LNCaP clone FGC (cell line): ENCODE results near the gene CADM2.
A peak's percentile ranks its signal among the peaks of the same experiment; 100 is the strongest.

ENCODE experiments used
- DNase-seq: peaks from one replicate; pipeline ENCODE4 v3.0.0-alpha.2; 2011; ENCODE audit warnings: low read depth
- H3K4me3 ChIP-seq: 2 replicates; pipeline ENCODE4 v1.5.1; 2011; ENCODE audit warnings: mild to moderate bottlenecking, low read depth, low read length, control low read depth
- TF ChIP-seq, protein P1 (sequence below): IDR thresholded peaks from 2 replicates; pipeline ENCODE4 v1.5.1; 2012; ENCODE audit warnings: mild to moderate bottlenecking; ENCODE audit not compliant: control insufficient read depth, insufficient read depth; ENCODE audit errors: extremely low read depth

Gene CADM2

DNA sequence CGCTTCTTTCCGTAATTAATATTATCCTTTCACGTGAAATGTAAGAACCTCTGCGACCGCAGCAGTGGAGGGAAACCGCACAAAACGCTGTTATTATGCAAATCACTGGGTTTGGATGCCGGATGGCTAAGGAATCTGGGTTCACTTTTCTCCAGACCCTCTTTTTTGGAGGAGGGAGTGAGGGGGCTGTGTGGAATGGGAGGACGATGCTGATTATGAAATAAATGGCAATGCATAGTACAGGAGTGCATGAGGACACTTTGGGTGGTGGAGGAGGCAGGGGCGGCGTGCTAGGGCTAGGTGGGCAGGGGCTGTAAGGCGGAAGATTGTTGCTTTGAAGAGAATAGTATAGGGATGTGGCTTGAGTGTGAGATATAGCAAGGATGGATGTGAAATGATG is 1.8 kb downstream of the CADM2 start:
- TF ChIP-seq, protein P1, sequence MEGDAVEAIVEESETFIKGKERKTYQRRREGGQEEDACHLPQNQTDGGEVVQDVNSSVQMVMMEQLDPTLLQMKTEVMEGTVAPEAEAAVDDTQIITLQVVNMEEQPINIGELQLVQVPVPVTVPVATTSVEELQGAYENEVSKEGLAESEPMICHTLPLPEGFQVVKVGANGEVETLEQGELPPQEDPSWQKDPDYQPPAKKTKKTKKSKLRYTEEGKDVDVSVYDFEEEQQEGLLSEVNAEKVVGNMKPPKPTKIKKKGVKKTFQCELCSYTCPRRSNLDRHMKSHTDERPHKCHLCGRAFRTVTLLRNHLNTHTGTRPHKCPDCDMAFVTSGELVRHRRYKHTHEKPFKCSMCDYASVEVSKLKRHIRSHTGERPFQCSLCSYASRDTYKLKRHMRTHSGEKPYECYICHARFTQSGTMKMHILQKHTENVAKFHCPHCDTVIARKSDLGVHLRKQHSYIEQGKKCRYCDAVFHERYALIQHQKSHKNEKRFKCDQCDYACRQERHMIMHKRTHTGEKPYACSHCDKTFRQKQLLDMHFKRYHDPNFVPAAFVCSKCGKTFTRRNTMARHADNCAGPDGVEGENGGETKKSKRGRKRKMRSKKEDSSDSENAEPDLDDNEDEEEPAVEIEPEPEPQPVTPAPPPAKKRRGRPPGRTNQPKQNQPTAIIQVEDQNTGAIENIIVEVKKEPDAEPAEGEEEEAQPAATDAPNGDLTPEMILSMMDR = no peak
- no peak for DNase-seq
- no peak overlapping the region for H3K4me3 ChIP-seq

DNA sequence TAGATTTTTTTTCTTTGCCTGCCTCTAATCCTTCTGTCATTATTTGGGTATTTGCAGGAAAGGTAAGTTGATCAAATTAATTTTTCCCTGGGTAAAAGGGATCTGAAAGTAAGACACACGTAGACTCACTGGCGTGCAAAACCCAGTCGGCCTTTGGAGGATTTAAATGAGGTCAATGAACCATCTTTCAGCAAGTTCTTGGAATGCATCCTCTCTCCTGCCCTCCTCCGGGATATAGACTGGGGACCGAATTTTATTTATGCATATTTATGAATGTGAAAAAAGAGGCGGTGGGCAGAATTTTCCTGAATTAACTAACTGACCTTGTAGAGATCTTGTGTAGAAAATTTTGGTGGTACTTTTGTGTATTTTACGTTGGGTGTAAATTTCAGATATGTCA is 2.2 kb downstream of the CADM2 start:
- DNase-seq = no peak
- TF ChIP-seq, protein P1 = no peak
- H3K4me3 ChIP-seq = no peak overlapping the region

DNA sequence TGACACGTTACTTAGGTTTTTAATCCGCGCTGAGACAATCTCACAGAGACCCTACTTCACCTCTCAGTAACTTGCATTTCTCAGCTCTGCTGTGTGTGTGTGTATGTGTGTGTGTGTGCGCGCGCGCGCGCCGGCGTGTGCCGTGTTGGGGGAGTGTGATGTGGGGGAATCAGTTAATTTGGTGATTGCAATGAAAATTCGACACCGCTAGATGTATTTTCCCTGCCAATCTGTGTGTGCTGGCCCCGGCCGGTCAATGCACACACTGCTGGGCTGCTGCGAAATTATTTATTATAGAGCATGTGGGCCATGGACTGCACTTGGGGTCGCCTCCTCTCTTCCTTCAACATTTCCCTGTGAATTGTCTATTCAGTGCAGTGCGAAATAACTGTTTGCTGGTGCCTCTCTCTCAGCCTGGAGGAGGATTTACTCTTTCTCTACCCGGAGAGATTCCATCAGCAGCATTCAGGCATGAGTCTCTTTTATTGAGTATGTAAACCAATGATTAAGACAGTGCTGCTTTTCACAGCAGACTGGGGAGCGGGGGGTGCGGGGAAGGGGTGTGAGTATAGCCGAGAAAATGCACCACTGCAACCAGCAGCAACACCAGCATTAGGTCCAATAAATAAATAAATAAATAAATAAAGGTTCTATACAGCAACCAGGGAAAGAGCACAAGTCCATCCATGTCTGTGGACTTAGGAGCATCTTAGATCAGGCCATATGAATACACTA is 2.9 kb downstream of the CADM2 start:
- TF ChIP-seq, protein P1 = no peak
- H3K4me3 ChIP-seq = no peak overlapping the region
- DNase-seq = no peak

DNA sequence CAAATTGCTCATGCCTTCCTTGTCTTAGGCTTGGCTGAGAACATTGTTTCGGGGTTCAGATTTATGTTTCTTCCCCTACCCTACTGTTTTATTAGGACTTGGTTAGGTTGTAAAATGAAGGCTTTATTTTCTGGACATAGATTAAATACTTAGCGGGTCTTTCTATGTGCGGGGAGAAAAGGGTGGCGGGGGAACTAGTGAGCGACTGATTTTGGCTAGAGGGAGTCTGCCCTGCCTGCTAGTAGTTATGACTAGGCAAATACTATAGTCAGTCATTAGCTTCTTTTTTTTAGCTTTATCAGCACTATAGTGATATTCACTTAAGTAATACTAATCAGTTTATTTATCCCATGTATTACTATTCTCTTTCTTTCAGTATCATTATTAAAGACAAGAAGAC is 3.6 kb downstream of the CADM2 start:
- no peak for DNase-seq
- no peak overlapping the region for H3K4me3 ChIP-seq
- TF ChIP-seq, protein P1 = no peak

DNA sequence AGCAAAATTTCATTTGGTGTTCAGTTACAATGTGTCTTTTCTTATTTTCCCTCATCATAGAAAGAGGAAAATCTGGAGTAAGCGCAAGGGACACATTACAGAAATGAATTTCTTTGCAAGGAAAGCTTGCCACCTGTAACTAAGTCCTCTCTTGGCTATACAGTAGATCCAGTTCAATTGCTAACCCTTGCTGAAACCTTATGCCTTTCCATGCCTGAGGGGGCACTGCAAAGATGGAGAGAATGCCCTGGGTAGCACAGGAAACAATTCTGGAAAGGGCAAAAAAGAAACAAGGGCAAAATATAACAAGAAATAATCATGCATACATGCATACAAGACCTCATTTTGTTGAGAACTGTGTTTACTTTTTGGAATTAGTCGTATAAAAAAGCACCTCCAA is 4.3 kb downstream of the CADM2 start:
- no peak overlapping the region for H3K4me3 ChIP-seq
- TF ChIP-seq, protein P1 = no peak
- DNase-seq = no peak

DNA sequence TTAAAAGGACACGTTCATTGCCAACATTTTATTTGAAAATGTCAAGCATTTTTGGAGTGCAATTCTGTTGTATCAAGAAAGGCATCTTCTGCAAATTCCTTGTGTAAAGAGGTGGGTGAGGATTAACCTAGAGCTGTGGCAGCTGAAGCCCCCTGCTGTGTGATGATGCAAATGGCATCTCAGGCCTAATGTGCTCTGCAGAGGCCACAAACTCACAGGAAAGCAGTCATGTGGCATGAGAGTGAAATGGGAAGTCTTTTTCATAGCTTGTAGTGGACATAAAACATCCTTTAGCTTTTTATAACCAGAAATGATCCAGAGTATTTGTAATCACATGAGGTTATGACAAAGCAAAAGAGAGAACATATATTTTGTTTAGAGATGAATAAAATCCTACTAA is 6.4 kb downstream of the CADM2 start:
- TF ChIP-seq, protein P1 = peak; percentile 28; the same call in 1 of the 2 replicates
- H3K4me3 ChIP-seq = no peak overlapping the region
- no peak for DNase-seq
